GM12872 (cell line): ENCODE data around the gene WNT8A.

Source experiments
- CTCF ChIP-seq: IDR thresholded peaks from 3 replicates; pipeline ENCODE4 v1.5.1; 2011; ENCODE audit warnings: low read depth, mild to moderate bottlenecking, low read length, moderate library complexity; ENCODE audit not compliant: insufficient read depth

WNT8A gene

GRCh38 chr5:138096363-138096762 lies 12.5 kb downstream of the WNT8A start:
- TF ChIP-seq CTCF, result no peak

- TF ChIP-seq CTCF, result no peak
Observed at GRCh38 chr5:138096997-138097828, 13.4 kb downstream of the WNT8A start.

- no peak for TF ChIP-seq CTCF
Observed at GRCh38 chr5:138102454-138103318, 18.9 kb downstream of the WNT8A start.

GRCh38 chr5:138103319-138103637 lies 19.4 kb downstream of the WNT8A start:
- TF ChIP-seq CTCF, result no peak

GRCh38 chr5:138105709-138106108 lies 21.9 kb downstream of the WNT8A start:
- TF ChIP-seq CTCF, result no peak

GRCh38 chr5:138107213-138107612 lies 23.4 kb downstream of the WNT8A start:
- no peak for TF ChIP-seq CTCF

GRCh38 chr5:138109463-138110265 lies 25.8 kb downstream of the WNT8A start:
- no peak for TF ChIP-seq CTCF
